ENCODE results near the gene KCNK18. TPM values are rescaled to one million over a fixed set of nuclear protein-coding genes. Genes with fewer than 3 reads are reported as not detected.

The KCNK18 gene
- total and polyA plus RNA-seq, 2 of the 8 experiments (the other 6 are each of a cell fraction or from before 2014, with no cell fraction given) = not detected

- H2BK15ac ChIP-seq (ENCODE audit: low read length) = no peak overlapping the region
- no peak overlapping the region for H3K27ac ChIP-seq (ENCODE audit: low read depth, low read length)
- POLR2A ChIA-PET (ENCODE audit: partially characterized antibody) = no interaction called here
- no peak overlapping the region for H2BK20ac ChIP-seq (ENCODE audit: low read length)
- H3K79me1 ChIP-seq (ENCODE audit: low read depth, low read length) = no peaks in the 10 kb centered on the region
- H3K23ac ChIP-seq (ENCODE audit: insufficient read length) = no peak overlapping the region
- no peaks in the 10 kb centered on the region for H3K9me3 ChIP-seq (ENCODE audit: insufficient read depth in 2 of 2, low read depth in 1 of 2, low read length in 1 of 2)
- no peak overlapping the region for H3K4me2 ChIP-seq (ENCODE audit: insufficient read depth in 1 of 2, low read depth in 2 of 2, low read length in 2 of 2)
- no peak overlapping the region for H2AK5ac ChIP-seq (ENCODE audit: low read depth, low read length)
- no peak overlapping the region for H2BK120ac ChIP-seq (replicated peaks; ENCODE audit: low read depth, low read length)
- H3K23me2 ChIP-seq (ENCODE audit: low read depth, low read length) = no peaks in the 10 kb centered on the region
- CTCF ChIA-PET (ENCODE audit: partially characterized antibody) = interaction anchor here (0.5 to 1.3 kb wide), 3 partner anchors 28 to 64 kb away, joined by 3 to 4 read pairs (median 3); no protein-coding TSS in a partner anchor
- peaks cover 0 to 10% (median 1%) of the 10 kb centered on the region in 4 experiments; a peak in 4 of 7 replicates for H3K4me1 ChIP-seq (replicated peaks in 1 of 4; ENCODE audit: control insufficient read depth in 3 of 4, insufficient read depth in 4 of 4, low read length in 3 of 4)
- no peak overlapping the region for H3K4me3 ChIP-seq (ENCODE audit: extremely low read depth in 1 of 4, insufficient read depth in 2 of 4, low read depth in 3 of 4, low read length in 4 of 4)
- H2BK5ac ChIP-seq (ENCODE audit: low read depth, low read length) = no peak overlapping the region
- TF ChIP-seq SP1 (IDR thresholded peaks at IDR 0.05; ENCODE audit: low read depth, low read length) (no peak), KDM4A (IDR thresholded peaks at IDR 0.05; ENCODE audit: low read depth, low read length, severe bottlenecking) (no peak), JUN (IDR thresholded peaks at IDR 0.05; ENCODE audit: low read depth, low read length) (no peak), TEAD4 (IDR thresholded peaks at IDR 0.05; ENCODE audit: low read depth, low read length) (no peak)
- no peak overlapping the region for H4K8ac ChIP-seq (ENCODE audit: extremely low read depth, insufficient read depth, low read length)
- WGBS, 2 experiments (ENCODE audit: extremely low coverage in 1 of 2, insufficient coverage in 1 of 2, insufficient read length in 1 of 2, insufficient replicate concordance in 2 of 2, low coverage in 1 of 2, low lambda C conversion rate in 2 of 2, missing lambda C conversion rate in 1 of 2) = 84% methylated on average over 9 of the region's 9 CpGs; no CpG with 5 or more reads in 1 of the 2 experiments
- no peak overlapping the region for H3K9ac ChIP-seq (replicated peaks in 1 of 4; ENCODE audit: extremely low read depth in 1 of 4, low read depth in 3 of 4, low read length in 3 of 4)
- H2AFZ ChIP-seq (ENCODE audit: low read length) = no peak overlapping the region
- DNase-seq (ENCODE audit: low read depth in 1 of 2, low spot score in 2 of 2) = no peak
- H2BK12ac ChIP-seq (ENCODE audit: low read depth, low read length) = no peak overlapping the region
- H3K4ac ChIP-seq (replicated peaks; ENCODE audit: insufficient read length, low read depth, low read length) = no peak overlapping the region
- no peak overlapping the region for H3K14ac ChIP-seq (ENCODE audit: insufficient read length)
- FAIRE-seq = no peak
- no peak overlapping the region for H3K56ac ChIP-seq (replicated peaks; ENCODE audit: insufficient read length, low read depth, low read length)
- no peaks in the 10 kb centered on the region for H3K79me2 ChIP-seq (ENCODE audit: control insufficient read depth in 1 of 2, insufficient read depth in 2 of 2, low read length in 2 of 2)
- H4K5ac ChIP-seq (ENCODE audit: insufficient read length, low read depth, low read length) = no peak overlapping the region
- no peaks in the 10 kb centered on the region for H3K27me3 ChIP-seq (replicated peaks in 1 of 4; ENCODE audit: control insufficient read depth in 3 of 4, extremely low read depth in 1 of 4, insufficient read depth in 3 of 4, low read length in 3 of 4)
- no peaks in the 10 kb centered on the region for H3K36me3 ChIP-seq (ENCODE audit: control insufficient read depth in 2 of 4, insufficient read depth in 4 of 4, low read length in 3 of 4)
- H3K18ac ChIP-seq (ENCODE audit: extremely low read depth, low read length) = no peak overlapping the region
- H4K20me1 ChIP-seq (replicated peaks in 1 of 2; ENCODE audit: control insufficient read depth in 1 of 2, insufficient read depth in 2 of 2, low read length in 2 of 2) = no peaks in the 10 kb centered on the region
- no peak overlapping the region for H4K91ac ChIP-seq (replicated peaks; ENCODE audit: insufficient read length, low read length)
These were observed 56.6 kb downstream of the KCNK18 start for GRCh38 chr10:117253908-117254307.

All from H1 (cell line).